Activated CD4-positive, alpha-beta T cell treated with anti-CD3 and anti-CD28 coated beads, Interleukin-2, amount 50 U/mL, for 4 hours (primary cell): ENCODE results near the gene ZNF221.
A peak's percentile ranks its signal among the peaks of the same experiment; 100 is the strongest.

Source experiments
- DNase-seq, 2 experiments: peaks; one replicate each; pipeline ENCODE4 v3.0.0-alpha.2; 2020

Gene ZNF221

GRCh38 chr19:43960411-43960810 lies 9.4 kb downstream of the ZNF221 start:
- no peak for DNase-seq

GRCh38 chr19:43966079-43966694 lies 15.2 kb downstream of the ZNF221 start:
- DNase-seq = no peak

GRCh38 chr19:43976732-43977131 lies 25.7 kb downstream of the ZNF221 start:
- DNase-seq = no peak

GRCh38 chr19:43983544-43983911 lies 32.5 kb downstream of the ZNF221 start:
- DNase-seq = no peak

- DNase-seq = peak; percentile 51 to 58
Measured at GRCh38 chr19:43983912-43984686, 33.1 kb downstream of the ZNF221 start, which contains the start of gene ZNF155. ZNF155 (plus strand) TSS chr19:43984188; CDS start chr19:43988544, 4,356 bp downstream.

GRCh38 chr19:43984687-43985000 lies 33.6 kb downstream of the ZNF221 start:
- no peak for DNase-seq

- DNase-seq = no peak
Measured at GRCh38 chr19:43997631-43998290, 46.7 kb downstream of the ZNF221 start.

- no peak for DNase-seq
Measured at GRCh38 chr19:44002212-44002565, 51.2 kb downstream of the ZNF221 start.

- DNase-seq = peak; percentile 76
Measured at GRCh38 chr19:44002566-44003460, 51.8 kb downstream of the ZNF221 start, which contains the start of gene ZNF230. ZNF230 (plus strand) TSS chr19:44002957; CDS start chr19:44007079, 4,122 bp downstream.

GRCh38 chr19:44003461-44004009 lies 52.5 kb downstream of the ZNF221 start:
- no peak for DNase-seq

GRCh38 chr19:44005973-44006372 lies 54.9 kb downstream of the ZNF221 start:
- no peak for DNase-seq

- DNase-seq = no peak
Measured at GRCh38 chr19:44007473-44007872, 56.4 kb downstream of the ZNF221 start.

- DNase-seq = no peak
Measured at GRCh38 chr19:44010468-44010867, 59.4 kb downstream of the ZNF221 start.
